Mesendoderm (in vitro differentiated cells): ENCODE measurements around the gene LRR1.
"Not testable (repeated sequence)": the region's sequence is repeated elsewhere in the genome, so short reads cannot be mapped to it uniquely, and the experiment has no call there.

ENCODE experiments used
- DNase-seq: peaks from one replicate; pipeline ENCODE4 v3.0.0; 2013
- H2AK5ac ChIP-seq: 2 replicates; pipeline ENCODE4 v1.6.1; 2013; ENCODE audit warnings: low read length, inconsistent platforms
- H2BK120ac ChIP-seq: 2 replicates; pipeline ENCODE4 v1.6.1; 2013; ENCODE audit warnings: low read depth, mild to moderate bottlenecking, low read length, moderate library complexity, mixed read lengths
- H2BK15ac ChIP-seq: replicated peaks from 2 replicates; pipeline ENCODE4 v1.6.1; 2013; ENCODE audit warnings: low read depth, mild to moderate bottlenecking, moderate library complexity
- H2BK5ac ChIP-seq: 2 replicates; pipeline ENCODE4 v1.6.1; 2013; ENCODE audit warnings: low read length, inconsistent platforms
- H3K18ac ChIP-seq: 2 replicates; pipeline ENCODE4 v1.6.1; 2013; ENCODE audit warnings: mild to moderate bottlenecking, low read length, mixed read lengths
- H3K23ac ChIP-seq: one replicate; pipeline ENCODE4 v1.6.1; 2013; ENCODE audit warnings: low read length
- H3K27ac ChIP-seq: 2 replicates; pipeline ENCODE4 v1.5.1; 2013; ENCODE audit warnings: low read depth, mild to moderate bottlenecking, inconsistent platforms, low read length, moderate library complexity
- H3K27me3 ChIP-seq: 2 replicates; pipeline ENCODE4 v1.6.1; 2013; ENCODE audit warnings: low read length, control low read depth, mild to moderate bottlenecking, inconsistent platforms; ENCODE audit not compliant: insufficient read depth, poor library complexity
- H3K36me3 ChIP-seq: 2 replicates; pipeline ENCODE4 v1.6.1; 2013; ENCODE audit warnings: low read length, inconsistent platforms; ENCODE audit not compliant: control insufficient read depth, insufficient read depth
- H3K4ac ChIP-seq: one replicate; pipeline ENCODE4 v1.6.1; 2013; ENCODE audit warnings: low read depth, mild to moderate bottlenecking, low read length, moderate library complexity
- H3K4me1 ChIP-seq: 2 replicates; pipeline ENCODE4 v1.6.1; 2013; ENCODE audit warnings: low read depth, low read length, inconsistent platforms; ENCODE audit not compliant: control insufficient read depth
- H3K4me2 ChIP-seq: 2 replicates; pipeline ENCODE4 v1.6.1; 2013; ENCODE audit warnings: low read length
- H3K4me3 ChIP-seq: 2 replicates; pipeline ENCODE4 v1.5.1; 2013; ENCODE audit warnings: mild to moderate bottlenecking, low read length
- H3K56ac ChIP-seq: one replicate; pipeline ENCODE4 v1.6.1; 2013; ENCODE audit warnings: low read length
- H3K79me1 ChIP-seq: 2 replicates; pipeline ENCODE4 v1.6.1; 2013; ENCODE audit warnings: low read length, inconsistent platforms
- H3K79me2 ChIP-seq: 2 replicates; pipeline ENCODE4 v1.6.1; 2013; ENCODE audit warnings: mild to moderate bottlenecking, low read length; ENCODE audit not compliant: control insufficient read depth, insufficient read depth
- H3K9ac ChIP-seq: 2 replicates; pipeline ENCODE4 v1.6.1; 2013; ENCODE audit warnings: low read length, inconsistent platforms
- H4K5ac ChIP-seq: one replicate; pipeline ENCODE4 v1.6.1; 2013; ENCODE audit warnings: low read length
- H4K8ac ChIP-seq: one replicate; pipeline ENCODE4 v1.6.1; 2013; ENCODE audit warnings: low read depth, mild to moderate bottlenecking, control low read depth, low read length, moderate library complexity
- WGBS: extraction: QIAGEN DNeasy Blood & Tissue Kit; methylation state at CpG from one replicate; pipeline ENCODE4 v1.1.7; 2013; ENCODE audit warnings: low lambda C conversion rate, missing lambda C conversion rate; ENCODE audit not compliant: insufficient coverage; ENCODE audit errors: extremely low coverage; 5-methylcytosine and 5-hydroxymethylcytosine counted together

The LRR1 gene

GRCh38 chr14:49614196-49614595 is 15.5 kb downstream of the LRR1 start:
- H3K4me2 ChIP-seq = no peak overlapping the region
- no peak overlapping the region for H2BK5ac ChIP-seq
- H3K79me1 ChIP-seq = peaks cover 2% of the 10 kb centered on the region
- no peak overlapping the region for H4K8ac ChIP-seq
- no peak overlapping the region for H3K4me3 ChIP-seq
- H4K5ac ChIP-seq = no peak overlapping the region
- no peak overlapping the region for H3K9ac ChIP-seq
- no peak overlapping the region for H3K27ac ChIP-seq
- no peak overlapping the region for H3K56ac ChIP-seq
- no peak overlapping the region for H2BK120ac ChIP-seq
- peaks cover 6% of the 10 kb centered on the region for H3K79me2 ChIP-seq
- no CpG with 5 or more reads among the region's 2 CpGs for WGBS
- no peaks in the 10 kb centered on the region for H3K4me1 ChIP-seq
- no peaks in the 10 kb centered on the region for H3K27me3 ChIP-seq
- no peak overlapping the region for H3K18ac ChIP-seq
- no peak overlapping the region for H3K23ac ChIP-seq
- no peak for DNase-seq
- H3K4ac ChIP-seq = no peak overlapping the region
- peaks cover 3% of the 10 kb centered on the region for H3K36me3 ChIP-seq
- no peak overlapping the region for H2AK5ac ChIP-seq
- H2BK15ac ChIP-seq = no peak overlapping the region

DNA sequence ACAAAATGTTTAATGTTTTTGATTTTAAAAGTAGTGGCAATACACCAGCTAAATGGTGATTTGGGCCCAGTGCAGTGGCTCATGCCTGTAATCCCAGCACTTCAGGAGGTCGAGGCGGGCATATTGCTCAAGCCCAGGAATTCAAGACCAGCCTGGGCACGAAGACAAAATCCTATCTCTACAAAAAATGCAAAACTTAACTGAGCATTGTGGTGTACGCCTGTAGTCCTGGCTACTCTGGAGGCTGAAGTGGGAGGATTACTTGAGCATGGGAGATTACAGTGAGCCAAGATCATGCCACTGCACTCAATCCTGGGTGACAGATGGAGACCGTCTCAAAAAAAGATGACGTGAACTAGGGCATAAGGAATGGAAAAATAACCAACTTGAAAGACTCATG is 17.0 kb downstream of the LRR1 start:
- Histone ChIP-seq H3K56ac (no peak overlapping the region), H4K8ac (no peak overlapping the region), H3K4me3 (no peak overlapping the region), H3K79me2 (peaks cover 18% of the 10 kb centered on the region), H3K79me1 (peaks cover 2% of the 10 kb centered on the region), H3K27me3 (no peaks in the 10 kb centered on the region), H3K23ac (no peak overlapping the region), H2BK5ac (no peak overlapping the region), H3K27ac (no peak overlapping the region), H2BK15ac (no peak overlapping the region), H3K4ac (no peak overlapping the region), H3K9ac (no peak overlapping the region), H2AK5ac (no peak overlapping the region), H3K4me2 (no peak overlapping the region), H3K36me3 (peaks cover 3% of the 10 kb centered on the region), H3K4me1 (no peaks in the 10 kb centered on the region), H3K18ac (no peak overlapping the region), H2BK120ac (no peak overlapping the region), H4K5ac (no peak overlapping the region)
- WGBS = no CpG with 5 or more reads among the region's 6 CpGs
- no peak for DNase-seq

- Histone ChIP-seq H3K36me3 (peaks cover 3% of the 10 kb centered on the region), H3K27ac (no peak overlapping the region), H4K8ac (peak overlapping the region; percentile 77), H2BK120ac (no peak overlapping the region), H3K23ac (peak overlapping the region; percentile 80), H3K9ac (no peak overlapping the region), H3K4ac (no peak overlapping the region), H3K56ac (peak overlapping the region; percentile 15), H3K4me3 (no peak overlapping the region), H2BK5ac (no peak overlapping the region), H3K79me1 (peaks cover 9% of the 10 kb centered on the region), H3K4me2 (no peak overlapping the region), H3K4me1 (peaks cover 3% of the 10 kb centered on the region), H3K27me3 (no peaks in the 10 kb centered on the region), H4K5ac (no peak overlapping the region), H3K79me2 (peaks cover 31% of the 10 kb centered on the region), H2BK15ac (no peak overlapping the region), H2AK5ac (no peak overlapping the region), H3K18ac (no peak overlapping the region)
- no peak for DNase-seq
- no CpG with 5 or more reads among the region's 6 CpGs for WGBS
These were observed 19.2 kb downstream of the LRR1 start for GRCh38 chr14:49617852-49618519.

GRCh38 chr14:49619273-49619672 is 20.5 kb downstream of the LRR1 start:
- not testable (repeated sequence) for H4K5ac ChIP-seq, H3K36me3 ChIP-seq, H2BK5ac ChIP-seq, H3K27ac ChIP-seq, DNase-seq, H3K4ac ChIP-seq, H2AK5ac ChIP-seq, H3K23ac ChIP-seq, H3K79me1 ChIP-seq, H3K27me3 ChIP-seq, H2BK15ac ChIP-seq, H3K4me1 ChIP-seq, H3K18ac ChIP-seq, H4K8ac ChIP-seq, H2BK120ac ChIP-seq
- 100% methylated on average over 1 of the region's 19 CpGs for WGBS
- Histone ChIP-seq H3K79me2 (peaks cover 31% of the 10 kb centered on the region), H3K56ac (peak overlapping the region; percentile 75), H3K4me2 (peak overlapping the region; percentile 48), H3K9ac (peak overlapping the region; percentile 83), H3K4me3 (peak overlapping the region; percentile 64)

DNA sequence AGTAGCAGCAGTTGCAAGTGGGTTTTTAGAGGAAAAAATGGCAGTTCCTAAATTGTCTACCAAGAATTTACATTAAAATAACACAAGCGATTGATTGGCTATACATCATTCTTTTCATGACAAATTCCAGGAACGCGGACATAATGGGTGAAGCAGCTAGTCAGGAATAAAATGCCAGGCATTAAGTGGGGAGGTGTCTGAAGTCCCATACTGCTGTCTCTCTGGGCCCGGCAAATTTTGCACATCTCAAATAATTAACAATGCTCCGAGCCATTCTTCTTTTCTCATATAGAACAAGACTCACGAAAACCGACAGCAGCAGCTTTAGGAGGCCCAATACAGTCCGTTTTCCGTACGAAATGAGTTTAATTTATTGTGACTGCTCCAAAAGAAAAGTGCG is 21.0 kb downstream of the LRR1 start:
- Histone ChIP-seq H3K79me2 (peaks cover 31% of the 10 kb centered on the region), H3K56ac (peak overlapping the region; percentile 94), H3K79me1 (peaks cover 9% of the 10 kb centered on the region), H3K27me3 (no peaks in the 10 kb centered on the region), H3K4me2 (peak overlapping the region; percentile 48), H3K4me1 (peaks cover 3% of the 10 kb centered on the region), H3K27ac (peak overlapping the region; percentile 82), H4K5ac (no peak overlapping the region), H2AK5ac (no peak overlapping the region), H3K18ac (peak overlapping the region; percentile 47), H3K36me3 (peaks cover 3% of the 10 kb centered on the region), H3K4me3 (peak overlapping the region; percentile 64), H3K9ac (peak overlapping the region; percentile 83), H3K23ac (no peak overlapping the region), H4K8ac (no peak overlapping the region), H2BK15ac (no peak overlapping the region), H2BK120ac (no peak overlapping the region), H3K4ac (peak overlapping the region; percentile 82), H2BK5ac (no peak overlapping the region)
- DNase-seq = no peak
- WGBS = no CpG with 5 or more reads among the region's 11 CpGs
